Hepatocyte (in vitro differentiated cells): Measurements from ENCODE around the gene DTHD1. TPM values are rescaled to one million over a fixed set of nuclear protein-coding genes. Genes with fewer than 3 reads are reported as not detected.

Experiments
- DNase-seq: peaks from one replicate; pipeline ENCODE4 v3.0.0-alpha.2; 2016; ENCODE audit warnings: low spot score
- H2AFZ ChIP-seq: fragments of 200-600 bp; sonication (generic); 2 replicates; pipeline ENCODE4 v1.6.0; 2016; ENCODE audit warnings: antibody characterized with exemption, mild to moderate bottlenecking
- H3K27ac ChIP-seq: fragments of 200-600 bp; sonication (generic); 2 replicates; pipeline ENCODE4 v1.5.1; 2016; ENCODE audit warnings: mild to moderate bottlenecking
- H3K27me3 ChIP-seq: fragments of 200-600 bp; sonication (generic); 2 replicates; pipeline ENCODE4 v1.6.1; 2016
- H3K36me3 ChIP-seq: fragments of 200-600 bp; sonication (generic); replicated peaks from 2 replicates; pipeline ENCODE4 v1.5.1; 2016; ENCODE audit warnings: low read depth; ENCODE audit not compliant: insufficient read depth
- H3K4me1 ChIP-seq: fragments of 200-600 bp; sonication (generic); 2 replicates; pipeline ENCODE4 v1.5.1; 2016; ENCODE audit warnings: mild to moderate bottlenecking, moderate library complexity; ENCODE audit not compliant: insufficient read depth
- H3K4me2 ChIP-seq: fragments of 200-600 bp; sonication (generic); 2 replicates; pipeline ENCODE4 v1.6.0; 2016
- H3K4me3 ChIP-seq: fragments of 200-600 bp; sonication (generic); 2 replicates; pipeline ENCODE4 v1.5.1; 2016; ENCODE audit warnings: mild to moderate bottlenecking
- H3K79me2 ChIP-seq: fragments of 200-600 bp; sonication (generic); 2 replicates; pipeline ENCODE4 v1.6.0; 2017; ENCODE audit warnings: mild to moderate bottlenecking
- H3K9me2 ChIP-seq: fragments of 200-600 bp; sonication (generic); replicated peaks from 2 replicates; pipeline ENCODE4 v1.6.0; 2017; ENCODE audit warnings: mild to moderate bottlenecking; ENCODE audit not compliant: insufficient read depth
- H3K9me3 ChIP-seq: fragments of 200-600 bp; sonication (generic); 2 replicates; pipeline ENCODE4 v1.5.1; 2016; ENCODE audit warnings: low read depth, mild to moderate bottlenecking
- H4K20me1 ChIP-seq: fragments of 200-600 bp; sonication (generic); 2 replicates; pipeline ENCODE4 v1.6.0; 2016; ENCODE audit warnings: mild to moderate bottlenecking; ENCODE audit not compliant: insufficient read depth, poor library complexity, severe bottlenecking
- EZH2 ChIP-seq: fragments of 200-600 bp; sonication (generic); IDR thresholded peaks from 2 replicates; pipeline ENCODE4 v1.6.1; 2016; ENCODE audit warnings: antibody characterized with exemption, mild to moderate bottlenecking, borderline replicate concordance
- EZH2phosphoT487 ChIP-seq: fragments of 200-600 bp; sonication (generic); IDR thresholded peaks from one replicate; pipeline ENCODE4 v1.6.1; 2018; ENCODE audit warnings: antibody characterized with exemption, mild to moderate bottlenecking, low read depth, moderate library complexity; ENCODE audit not compliant: unreplicated experiment, severe bottlenecking
- WGBS: methylation state at CpG from one replicate; pipeline ENCODE4 v1.1.6; 2016; ENCODE audit warnings: low lambda C conversion rate; ENCODE audit errors: missing lambda C conversion rate; 5-methylcytosine and 5-hydroxymethylcytosine counted together
- polyA plus RNA-seq: library from polyadenylated mRNA; unstranded; fragments of >200 nt; fragmentation: Nextera tagmentation; extraction: Ambion mirVana; gene quantifications from 2 replicates; pipeline ENCODE4 v1.2.1, GENCODE V29; 2016
- total RNA-seq: library from RNA; depleted of rRNA; stranded (reverse); fragments of >200 nt; gene quantifications from 2 replicates; pipeline ENCODE4 v1.2.3, GENCODE V29; 2014
- TF ChIP-seq, protein P1 (sequence below): fragments of 200-600 bp; sonication (generic); IDR thresholded peaks from 2 replicates; pipeline ENCODE4 v1.5.1; 2016; ENCODE audit warnings: antibody characterized with exemption, mild to moderate bottlenecking; ENCODE audit not compliant: poor library complexity

The DTHD1 gene
- total and polyA plus RNA-seq, 2 experiments from 2014 or later = not detected

DNA sequence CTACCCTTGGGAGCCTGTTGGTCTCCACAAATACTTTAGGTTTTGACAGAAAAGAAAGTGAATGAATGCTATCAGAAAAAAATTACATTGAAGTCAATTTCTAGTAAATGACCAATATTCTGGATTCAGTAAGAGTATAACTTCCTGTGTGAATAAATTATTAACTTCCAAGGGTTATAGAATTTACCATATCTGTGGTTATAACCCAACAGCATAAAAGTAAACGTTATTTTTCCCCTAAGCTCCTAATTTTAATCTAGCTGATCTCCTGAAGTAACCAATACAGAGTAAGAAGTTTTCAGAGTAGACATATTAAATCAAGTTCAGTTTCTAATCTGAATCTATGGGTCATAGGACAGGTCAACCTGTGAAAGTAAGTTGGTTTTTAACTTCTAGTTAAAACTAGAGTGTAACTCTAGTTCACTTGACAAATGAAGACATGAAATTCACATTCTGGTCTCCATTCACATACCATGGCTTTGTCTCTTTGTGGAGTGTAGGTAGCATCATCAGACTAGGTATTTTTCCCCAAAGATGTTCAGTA lies 22.8 kb downstream of the DTHD1 start:
- no peaks in the 10 kb centered on the region for H3K9me2 ChIP-seq
- DNase-seq = no peak
- TF ChIP-seq EZH2phosphoT487 (no peak), EZH2 (no peak)
- no peak overlapping the region for H2AFZ ChIP-seq
- H3K79me2 ChIP-seq = no peaks in the 10 kb centered on the region
- no peak overlapping the region for H3K4me3 ChIP-seq
- 60% methylated on average over 1 of the region's 1 CpG for WGBS
- H3K27me3 ChIP-seq = no peaks in the 10 kb centered on the region
- H3K4me1 ChIP-seq = no peaks in the 10 kb centered on the region
- H3K9me3 ChIP-seq = no peaks in the 10 kb centered on the region
- H4K20me1 ChIP-seq = no peaks in the 10 kb centered on the region
- no peak overlapping the region for H3K27ac ChIP-seq
- no peak overlapping the region for H3K4me2 ChIP-seq
- H3K36me3 ChIP-seq = no peaks in the 10 kb centered on the region

DNA sequence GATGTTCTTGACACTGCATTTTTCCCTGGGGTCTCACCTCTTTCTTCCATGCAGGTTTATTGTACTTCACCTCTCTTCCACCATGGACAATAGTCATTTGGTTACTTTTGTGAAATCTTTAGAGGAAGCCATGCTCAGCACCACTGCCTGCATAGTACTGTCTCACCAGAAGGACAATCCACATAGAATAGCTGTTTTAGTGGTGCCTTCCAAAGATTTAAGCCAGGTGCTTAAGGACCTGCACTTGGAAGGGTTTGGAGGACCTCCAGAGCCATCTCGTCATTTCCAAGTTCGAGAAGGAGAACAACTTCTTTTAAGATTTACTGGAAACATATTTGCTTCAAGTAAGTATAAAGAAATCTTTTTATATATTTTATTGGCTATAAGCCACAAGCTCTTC lies 26.7 kb downstream of the DTHD1 start:
- Histone ChIP-seq H3K9me3 (no peaks in the 10 kb centered on the region), H3K4me1 (no peaks in the 10 kb centered on the region), H3K27ac (no peak overlapping the region), H3K4me3 (no peak overlapping the region), H3K27me3 (no peaks in the 10 kb centered on the region), H3K79me2 (no peaks in the 10 kb centered on the region), H3K4me2 (no peak overlapping the region), H3K36me3 (no peaks in the 10 kb centered on the region), H2AFZ (no peak overlapping the region), H3K9me2 (no peaks in the 10 kb centered on the region), H4K20me1 (no peaks in the 10 kb centered on the region)
- TF ChIP-seq EZH2 = no peak
- TF ChIP-seq EZH2phosphoT487 = no peak
- WGBS = 81% methylated on average over 2 of the region's 2 CpGs
- no peak for DNase-seq

GRCh38 chr4:36310216-36310615 lies 28.8 kb downstream of the DTHD1 start:
- WGBS = 78% methylated on average over 4 of the region's 4 CpGs
- Histone ChIP-seq H3K36me3 (no peaks in the 10 kb centered on the region), H3K27me3 (no peaks in the 10 kb centered on the region), H3K9me2 (no peaks in the 10 kb centered on the region), H4K20me1 (no peaks in the 10 kb centered on the region), H3K27ac (no peak overlapping the region), H2AFZ (no peak overlapping the region), H3K4me2 (no peak overlapping the region), H3K4me1 (no peaks in the 10 kb centered on the region), H3K9me3 (no peaks in the 10 kb centered on the region), H3K4me3 (no peak overlapping the region), H3K79me2 (no peaks in the 10 kb centered on the region)
- no peak for DNase-seq
- no peak for TF ChIP-seq EZH2phosphoT487
- TF ChIP-seq, protein P1, sequence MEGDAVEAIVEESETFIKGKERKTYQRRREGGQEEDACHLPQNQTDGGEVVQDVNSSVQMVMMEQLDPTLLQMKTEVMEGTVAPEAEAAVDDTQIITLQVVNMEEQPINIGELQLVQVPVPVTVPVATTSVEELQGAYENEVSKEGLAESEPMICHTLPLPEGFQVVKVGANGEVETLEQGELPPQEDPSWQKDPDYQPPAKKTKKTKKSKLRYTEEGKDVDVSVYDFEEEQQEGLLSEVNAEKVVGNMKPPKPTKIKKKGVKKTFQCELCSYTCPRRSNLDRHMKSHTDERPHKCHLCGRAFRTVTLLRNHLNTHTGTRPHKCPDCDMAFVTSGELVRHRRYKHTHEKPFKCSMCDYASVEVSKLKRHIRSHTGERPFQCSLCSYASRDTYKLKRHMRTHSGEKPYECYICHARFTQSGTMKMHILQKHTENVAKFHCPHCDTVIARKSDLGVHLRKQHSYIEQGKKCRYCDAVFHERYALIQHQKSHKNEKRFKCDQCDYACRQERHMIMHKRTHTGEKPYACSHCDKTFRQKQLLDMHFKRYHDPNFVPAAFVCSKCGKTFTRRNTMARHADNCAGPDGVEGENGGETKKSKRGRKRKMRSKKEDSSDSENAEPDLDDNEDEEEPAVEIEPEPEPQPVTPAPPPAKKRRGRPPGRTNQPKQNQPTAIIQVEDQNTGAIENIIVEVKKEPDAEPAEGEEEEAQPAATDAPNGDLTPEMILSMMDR = no peak
- TF ChIP-seq EZH2 = no peak

GRCh38 chr4:36310793-36311192 lies 29.4 kb downstream of the DTHD1 start:
- Histone ChIP-seq H3K9me2 (no peaks in the 10 kb centered on the region), H3K4me2 (no peak overlapping the region), H3K4me3 (no peak overlapping the region), H3K9me3 (no peaks in the 10 kb centered on the region), H3K36me3 (no peaks in the 10 kb centered on the region), H3K4me1 (no peaks in the 10 kb centered on the region), H3K27ac (no peak overlapping the region), H2AFZ (no peak overlapping the region), H3K79me2 (no peaks in the 10 kb centered on the region), H3K27me3 (no peaks in the 10 kb centered on the region), H4K20me1 (no peaks in the 10 kb centered on the region)
- no peak for DNase-seq
- WGBS = 84% methylated on average over 8 of the region's 8 CpGs
- TF ChIP-seq EZH2phosphoT487 (no peak), EZH2 (no peak)
- TF ChIP-seq, protein P1 = no peak
